NB4 (cell line): ENCODE results near the gene ESF1.

Source experiments
- POLR2A ChIP-seq: IDR thresholded peaks from 2 replicates; pipeline ENCODE4 v1.6.1; 2011; ENCODE audit warnings: mild to moderate bottlenecking; ENCODE audit not compliant: insufficient read length; ENCODE audit errors: extremely low read depth
- TF ChIP-seq, protein P1 (sequence below): IDR thresholded peaks from one replicate; pipeline ENCODE4 v1.5.1; 2012; ENCODE audit warnings: low read depth, low read length

GRCh38 chr20:13671512-13671911 lies 113.2 kb downstream of the ESF1 start:
- TF ChIP-seq, protein P1, sequence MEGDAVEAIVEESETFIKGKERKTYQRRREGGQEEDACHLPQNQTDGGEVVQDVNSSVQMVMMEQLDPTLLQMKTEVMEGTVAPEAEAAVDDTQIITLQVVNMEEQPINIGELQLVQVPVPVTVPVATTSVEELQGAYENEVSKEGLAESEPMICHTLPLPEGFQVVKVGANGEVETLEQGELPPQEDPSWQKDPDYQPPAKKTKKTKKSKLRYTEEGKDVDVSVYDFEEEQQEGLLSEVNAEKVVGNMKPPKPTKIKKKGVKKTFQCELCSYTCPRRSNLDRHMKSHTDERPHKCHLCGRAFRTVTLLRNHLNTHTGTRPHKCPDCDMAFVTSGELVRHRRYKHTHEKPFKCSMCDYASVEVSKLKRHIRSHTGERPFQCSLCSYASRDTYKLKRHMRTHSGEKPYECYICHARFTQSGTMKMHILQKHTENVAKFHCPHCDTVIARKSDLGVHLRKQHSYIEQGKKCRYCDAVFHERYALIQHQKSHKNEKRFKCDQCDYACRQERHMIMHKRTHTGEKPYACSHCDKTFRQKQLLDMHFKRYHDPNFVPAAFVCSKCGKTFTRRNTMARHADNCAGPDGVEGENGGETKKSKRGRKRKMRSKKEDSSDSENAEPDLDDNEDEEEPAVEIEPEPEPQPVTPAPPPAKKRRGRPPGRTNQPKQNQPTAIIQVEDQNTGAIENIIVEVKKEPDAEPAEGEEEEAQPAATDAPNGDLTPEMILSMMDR, result no peak
- TF ChIP-seq POLR2A, result no peak
